ENCODE data around the gene GLE1. TPM values are rescaled to one million over a fixed set of nuclear protein-coding genes. Genes with fewer than 3 reads are reported as not detected.
"Not testable (repeated sequence)": the region's sequence is repeated elsewhere in the genome, so short reads cannot be mapped to it uniquely, and the experiment has no call there.

Gene GLE1
- total RNA-seq, 1 donor, result 42.6 TPM

DNA sequence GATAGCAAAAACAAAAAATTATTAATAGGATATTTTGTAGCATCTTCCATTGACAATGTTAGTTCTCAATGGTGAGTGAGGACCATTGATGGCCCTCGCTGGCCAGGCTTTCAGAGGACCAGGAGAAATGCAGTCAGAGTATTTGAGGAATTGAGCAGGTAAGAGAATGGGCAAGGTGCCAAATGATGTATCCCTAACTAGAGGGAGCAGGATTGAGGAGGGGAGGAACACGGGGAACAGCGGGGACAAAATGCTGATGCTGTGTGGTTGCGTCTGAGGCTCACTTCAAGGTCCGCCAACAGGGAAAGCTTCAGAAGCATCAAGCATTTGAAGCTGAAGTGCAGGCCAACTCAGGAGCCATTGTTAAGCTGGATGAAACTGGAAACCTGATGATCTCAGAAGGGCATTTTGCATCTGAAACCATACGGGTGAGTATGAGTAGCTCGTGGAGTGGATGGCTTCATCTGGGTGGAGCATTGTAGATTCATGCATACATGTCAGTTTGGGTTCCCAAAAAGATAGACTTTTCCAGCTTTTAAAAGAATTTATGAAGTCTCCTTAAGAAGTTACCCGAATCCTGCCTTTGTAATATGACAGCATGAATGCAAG is 64.1 kb downstream of the GLE1 start:
- no peak overlapping the region for H3K4me3 ChIP-seq (ENCODE audit: low read depth, low read length)
- no peak for TF ChIP-seq CTCF (IDR thresholded peaks at IDR 0.05; ENCODE audit: insufficient read depth, low read length)
- DNase-seq (ENCODE audit: low read depth), result peak; percentile 20

DNA sequence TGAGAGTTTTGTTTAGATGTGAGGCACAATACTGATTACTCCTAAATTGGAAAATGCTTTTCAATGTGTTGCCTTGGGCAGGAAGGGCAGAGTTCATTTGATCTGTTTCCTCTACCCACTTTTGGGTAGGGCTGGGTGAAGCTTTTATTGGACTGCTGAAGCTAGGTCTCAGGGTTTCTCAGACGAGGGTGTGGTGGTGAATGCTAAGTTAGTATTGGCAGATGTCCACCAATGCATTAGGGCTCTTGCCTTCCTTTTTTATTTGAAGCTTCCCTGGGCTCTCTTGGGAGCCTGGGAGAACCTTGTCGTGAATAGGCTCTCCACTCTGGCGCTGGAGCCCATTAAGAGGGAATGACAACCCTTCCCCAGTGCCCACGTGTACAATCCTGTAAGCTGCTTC is 71.0 kb downstream of the GLE1 start:
- peak; percentile 85 for DNase-seq (ENCODE audit: low read depth)

GRCh38 chr9:128575916-128576315 is 71.4 kb downstream of the GLE1 start:
- no peak overlapping the region for H3K4me3 ChIP-seq (ENCODE audit: low read depth, low read length)
- DNase-seq (ENCODE audit: low read depth), result peak; percentile 59
- no peak for TF ChIP-seq CTCF (IDR thresholded peaks at IDR 0.05; ENCODE audit: insufficient read depth, low read length)

More for the DNA sequence above, 71.0 kb downstream of the GLE1 start:
- TF ChIP-seq CTCF (IDR thresholded peaks at IDR 0.05; ENCODE audit: insufficient read depth, low read length), result no peak
- no peak overlapping the region for H3K4me3 ChIP-seq (ENCODE audit: low read depth, low read length)

GRCh38 chr9:128577206-128577605 is 72.7 kb downstream of the GLE1 start:
- TF ChIP-seq CTCF (IDR thresholded peaks at IDR 0.05; ENCODE audit: insufficient read depth, low read length), result no peak
- DNase-seq (ENCODE audit: low read depth), result no peak
- no peak overlapping the region for H3K4me3 ChIP-seq (ENCODE audit: low read depth, low read length)

- DNase-seq (ENCODE audit: low read depth), result no peak
- H3K4me3 ChIP-seq (ENCODE audit: low read depth, low read length), result no peak overlapping the region
- no peak for TF ChIP-seq CTCF (IDR thresholded peaks at IDR 0.05; ENCODE audit: insufficient read depth, low read length)
Observed at GRCh38 chr9:128579194-128579593, 74.7 kb downstream of the GLE1 start.

GRCh38 chr9:128580731-128581130 is 76.2 kb downstream of the GLE1 start:
- no peak for TF ChIP-seq CTCF (IDR thresholded peaks at IDR 0.05; ENCODE audit: insufficient read depth, low read length)
- DNase-seq (ENCODE audit: low read depth), result no peak
- H3K4me3 ChIP-seq (ENCODE audit: low read depth, low read length), result no peak overlapping the region

DNA sequence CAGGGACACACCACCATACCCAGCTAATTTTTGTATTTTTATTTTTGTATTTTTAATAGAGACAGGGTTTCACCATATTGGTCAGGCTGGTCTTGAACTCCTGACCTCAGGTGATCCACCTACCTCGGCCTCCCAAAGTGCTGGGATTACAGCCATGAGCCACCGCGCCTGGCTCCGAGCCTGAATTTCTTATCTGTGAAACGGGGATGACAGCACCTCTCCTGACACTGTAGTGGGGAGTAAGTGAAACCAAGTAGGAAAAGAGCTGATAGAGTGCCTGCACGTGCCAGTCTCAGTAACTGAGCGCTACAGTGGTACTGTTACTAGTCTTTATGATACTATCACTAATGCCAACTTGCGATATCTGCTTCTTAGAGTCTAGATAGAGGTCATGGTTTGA is 80.6 kb downstream of the GLE1 start:
- H3K4me3 ChIP-seq (ENCODE audit: low read depth, low read length); DNase-seq (ENCODE audit: low read depth): not testable (repeated sequence)

- not testable (repeated sequence) for DNase-seq (ENCODE audit: low read depth); H3K4me3 ChIP-seq (ENCODE audit: low read depth, low read length)
Observed at GRCh38 chr9:128586934-128587333, 82.4 kb downstream of the GLE1 start.
